Stromal cell of bone marrow (primary cell): ENCODE measurements around the gene KLB.
A peak's percentile ranks its signal among the peaks of the same experiment; 100 is the strongest.
"Not testable (repeated sequence)": the region's sequence is repeated elsewhere in the genome, so short reads cannot be mapped to it uniquely, and the experiment has no call there.

Experiments used
- DNase-seq: peaks from one replicate; pipeline ENCODE4 v3.0.0-alpha.2; 2012; ENCODE audit warnings: low read depth

Gene KLB

DNA sequence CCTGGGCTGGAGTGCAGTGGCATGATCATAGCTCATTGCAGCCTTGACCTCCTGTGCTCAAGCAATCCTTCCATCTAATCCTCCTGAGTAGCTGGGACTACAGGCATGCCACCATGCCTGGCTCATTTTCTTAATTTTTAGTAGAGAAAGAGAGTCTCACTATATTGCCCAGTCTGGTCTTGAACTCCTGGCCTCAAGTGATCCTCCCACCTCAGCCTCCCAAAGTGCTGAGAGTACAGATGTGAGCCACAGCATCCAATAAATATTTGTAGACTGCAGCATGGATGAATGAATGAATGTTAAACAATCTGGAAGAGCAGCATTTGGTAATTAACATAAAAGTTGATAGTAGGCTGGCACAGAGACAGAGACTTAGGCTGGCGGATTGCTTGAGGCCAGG lies 20.0 kb downstream of the KLB start:
- DNase-seq, result no peak

DNA sequence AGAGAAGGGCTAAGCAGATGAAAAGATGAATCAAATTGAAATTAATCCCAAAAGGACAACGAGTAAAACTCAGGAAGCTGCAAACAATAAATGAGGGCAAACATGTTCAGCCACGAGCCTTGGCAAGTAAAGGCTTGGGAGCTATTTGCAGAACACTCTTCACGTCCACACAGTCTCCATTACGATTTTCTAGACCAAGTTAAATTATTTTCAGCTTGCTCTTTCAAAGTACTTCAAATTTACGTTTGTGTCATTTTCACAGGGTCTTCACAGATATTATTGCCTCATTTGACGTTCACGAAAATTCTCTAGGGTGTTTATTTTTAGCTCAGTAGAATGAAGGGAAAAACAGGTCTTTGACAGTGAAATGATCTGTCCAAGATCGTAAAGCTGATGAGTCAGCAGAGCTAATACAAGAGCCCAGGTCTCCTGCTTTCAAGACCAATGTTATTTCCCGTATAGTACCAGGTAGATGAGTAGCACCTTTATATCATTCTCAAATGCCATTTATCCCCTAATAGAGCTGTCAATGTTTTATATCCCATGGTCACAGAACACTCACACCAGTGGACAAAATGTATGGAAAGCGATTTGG lies 20.9 kb downstream of the KLB start:
- DNase-seq, result no peak

DNA sequence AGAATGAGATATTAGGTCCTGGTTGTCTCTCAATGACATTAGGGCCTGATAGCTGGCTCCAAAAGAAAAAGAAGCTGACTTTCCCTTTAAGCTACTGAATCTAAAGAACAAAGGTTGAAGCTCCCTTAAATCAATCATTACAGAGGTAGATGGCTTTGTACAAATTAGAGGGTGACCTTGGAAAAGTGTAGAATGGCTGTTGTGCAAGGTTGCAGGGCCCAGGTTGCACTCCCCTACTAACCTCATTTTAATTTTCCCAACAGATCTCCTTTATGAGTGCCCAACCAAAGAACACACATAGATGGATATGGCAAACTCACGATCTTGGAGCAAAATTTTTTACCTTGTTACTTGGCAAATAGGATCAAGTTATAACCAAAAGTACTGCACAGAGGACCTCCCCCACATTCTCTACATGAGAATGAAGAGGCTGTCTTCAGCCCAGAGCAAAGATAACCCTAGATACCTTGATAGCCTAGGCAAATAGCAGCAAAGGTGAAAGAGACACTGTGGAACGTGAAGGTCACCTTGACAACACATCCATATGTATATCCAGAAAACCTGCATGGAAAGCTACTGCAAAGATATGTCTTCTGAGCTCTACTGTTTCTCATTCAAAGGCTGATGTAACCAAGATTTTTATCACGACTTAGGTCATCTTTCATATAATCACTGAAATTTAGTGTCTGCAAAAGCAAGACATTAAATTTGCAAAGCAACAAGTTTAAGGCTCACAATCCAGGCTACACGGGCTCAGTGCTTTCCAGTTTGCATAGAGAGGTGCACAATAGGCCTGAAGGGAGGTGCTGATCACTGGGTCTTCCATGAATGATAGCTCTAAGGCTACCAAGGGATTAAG lies 23.0 kb downstream of the KLB start:
- no peak for DNase-seq

DNA sequence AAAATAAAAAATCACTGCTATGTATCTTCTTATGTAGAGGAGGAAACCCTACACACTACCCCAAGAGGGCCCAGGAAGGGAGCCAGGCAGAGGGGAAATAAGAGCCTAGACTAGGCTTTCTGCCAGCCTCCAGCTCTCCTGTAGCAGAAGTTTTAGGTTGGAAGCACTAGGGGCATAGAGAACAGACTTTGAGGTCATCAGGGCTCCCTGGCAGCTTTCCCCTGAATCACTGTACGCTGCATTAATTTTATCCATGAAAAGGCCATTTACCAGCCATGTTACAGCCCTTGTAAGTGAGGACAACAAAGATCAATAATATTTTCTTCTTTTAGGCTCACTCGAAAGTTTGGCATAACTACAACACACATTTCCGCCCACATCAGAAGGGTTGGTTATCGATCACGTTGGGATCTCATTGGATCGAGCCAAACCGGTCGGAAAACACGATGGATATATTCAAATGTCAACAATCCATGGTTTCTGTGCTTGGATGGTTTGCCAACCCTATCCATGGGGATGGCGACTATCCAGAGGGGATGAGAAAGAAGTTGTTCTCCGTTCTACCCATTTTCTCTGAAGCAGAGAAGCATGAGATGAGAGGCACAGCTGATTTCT lies 27.3 kb downstream of the KLB start:
- DNase-seq, result no peak

DNA sequence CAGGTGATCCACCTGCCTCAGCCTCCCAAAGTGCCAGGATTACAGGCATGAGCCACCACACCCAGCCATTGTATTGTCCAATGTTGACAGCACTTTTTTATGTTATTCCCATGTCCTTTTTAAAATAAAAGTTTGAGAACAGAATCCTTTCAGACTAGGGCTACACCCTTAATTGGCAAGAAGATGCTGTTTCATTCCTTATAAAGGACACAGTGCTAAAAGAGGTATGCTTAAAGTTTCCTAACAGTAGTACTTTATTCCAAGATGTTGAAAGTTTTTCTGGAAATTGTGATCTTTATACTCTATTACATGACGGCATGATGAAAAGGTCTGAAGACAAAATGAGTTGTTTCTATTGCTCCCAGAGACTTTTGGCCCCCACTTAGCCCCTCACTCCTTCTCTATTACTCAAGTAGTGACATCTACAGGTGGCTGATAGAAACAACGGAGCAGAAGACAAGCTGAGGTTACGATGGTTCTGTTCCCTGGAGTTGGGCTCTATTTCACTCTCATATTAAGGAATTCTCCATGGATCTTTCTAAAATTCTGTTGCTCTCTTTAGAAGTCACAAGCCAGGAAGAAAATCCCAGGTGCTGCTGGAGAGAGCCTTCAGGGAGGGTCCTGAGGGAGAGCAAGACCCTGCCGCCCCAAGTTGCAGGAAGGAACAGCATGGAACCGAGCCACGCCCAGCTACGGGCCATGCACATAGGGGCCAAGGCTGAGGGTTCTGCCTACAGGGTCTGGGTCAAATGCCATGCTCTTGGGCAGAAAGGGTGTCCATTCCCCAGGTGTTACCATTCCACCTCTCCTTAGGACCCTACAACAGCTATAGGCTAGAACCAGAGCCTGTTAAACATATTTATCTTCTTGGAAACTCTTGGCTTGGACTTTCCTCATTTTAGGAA lies 29.2 kb downstream of the KLB start:
- no peak for DNase-seq

DNA sequence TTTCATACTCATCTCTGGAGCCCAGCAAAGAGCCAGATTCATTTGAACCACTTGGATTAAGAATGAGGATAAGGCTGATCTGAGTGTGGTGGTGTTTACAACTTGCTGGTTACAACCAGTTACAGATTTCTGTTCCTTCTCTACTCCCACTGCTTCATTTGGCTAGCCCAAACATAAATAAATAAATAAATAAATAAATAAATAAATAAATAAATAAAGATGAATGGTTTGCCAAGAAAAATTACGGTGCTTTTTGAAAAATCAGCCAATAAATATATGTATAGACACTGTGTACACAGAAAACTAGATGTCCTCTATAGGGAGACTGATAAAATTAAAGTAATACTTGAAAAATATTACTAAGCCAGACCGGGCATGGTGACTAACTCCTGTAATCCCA lies 34.9 kb downstream of the KLB start:
- DNase-seq, result no peak

DNA sequence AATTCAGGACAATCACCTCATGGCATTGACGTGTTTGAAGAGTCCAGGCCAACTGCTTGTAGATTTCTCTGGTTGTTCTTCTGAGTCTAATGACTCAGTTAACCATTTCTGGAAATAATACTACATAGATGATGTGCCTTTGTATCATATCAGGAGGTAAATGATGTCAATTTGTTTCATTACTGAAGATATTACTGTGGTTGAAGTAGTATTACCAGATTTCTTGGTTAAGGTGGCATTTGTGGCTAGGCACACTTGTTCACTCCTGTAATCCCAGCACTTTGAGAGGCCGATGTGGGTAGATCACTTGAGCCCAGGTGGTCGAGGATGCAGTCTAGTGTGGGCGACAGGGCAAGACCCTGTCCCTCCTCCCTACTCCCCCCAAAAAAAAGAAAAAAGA lies 36.3 kb downstream of the KLB start:
- no peak for DNase-seq

DNA sequence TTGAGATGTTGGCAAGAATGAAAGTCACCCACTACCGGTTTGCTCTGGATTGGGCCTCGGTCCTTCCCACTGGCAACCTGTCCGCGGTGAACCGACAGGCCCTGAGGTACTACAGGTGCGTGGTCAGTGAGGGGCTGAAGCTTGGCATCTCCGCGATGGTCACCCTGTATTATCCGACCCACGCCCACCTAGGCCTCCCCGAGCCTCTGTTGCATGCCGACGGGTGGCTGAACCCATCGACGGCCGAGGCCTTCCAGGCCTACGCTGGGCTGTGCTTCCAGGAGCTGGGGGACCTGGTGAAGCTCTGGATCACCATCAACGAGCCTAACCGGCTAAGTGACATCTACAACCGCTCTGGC lies 39.7 kb downstream of the KLB start:
- DNase-seq, result no peak

DNA sequence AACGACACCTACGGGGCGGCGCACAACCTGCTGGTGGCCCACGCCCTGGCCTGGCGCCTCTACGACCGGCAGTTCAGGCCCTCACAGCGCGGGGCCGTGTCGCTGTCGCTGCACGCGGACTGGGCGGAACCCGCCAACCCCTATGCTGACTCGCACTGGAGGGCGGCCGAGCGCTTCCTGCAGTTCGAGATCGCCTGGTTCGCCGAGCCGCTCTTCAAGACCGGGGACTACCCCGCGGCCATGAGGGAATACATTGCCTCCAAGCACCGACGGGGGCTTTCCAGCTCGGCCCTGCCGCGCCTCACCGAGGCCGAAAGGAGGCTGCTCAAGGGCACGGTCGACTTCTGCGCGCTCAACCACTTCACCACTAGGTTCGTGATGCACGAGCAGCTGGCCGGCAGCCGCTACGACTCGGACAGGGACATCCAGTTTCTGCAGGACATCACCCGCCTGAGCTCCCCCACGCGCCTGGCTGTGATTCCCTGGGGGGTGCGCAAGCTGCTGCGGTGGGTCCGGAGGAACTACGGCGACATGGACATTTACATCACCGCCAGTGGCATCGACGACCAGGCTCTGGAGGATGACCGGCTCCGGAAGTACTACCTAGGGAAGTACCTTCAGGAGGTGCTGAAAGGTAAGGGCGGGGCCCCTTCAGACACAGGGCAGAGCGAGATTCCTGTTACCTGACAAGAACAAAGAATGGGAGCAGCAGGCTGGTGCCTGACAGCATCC lies 40.3 kb downstream of the KLB start:
- DNase-seq, result peak; percentile 14

DNA sequence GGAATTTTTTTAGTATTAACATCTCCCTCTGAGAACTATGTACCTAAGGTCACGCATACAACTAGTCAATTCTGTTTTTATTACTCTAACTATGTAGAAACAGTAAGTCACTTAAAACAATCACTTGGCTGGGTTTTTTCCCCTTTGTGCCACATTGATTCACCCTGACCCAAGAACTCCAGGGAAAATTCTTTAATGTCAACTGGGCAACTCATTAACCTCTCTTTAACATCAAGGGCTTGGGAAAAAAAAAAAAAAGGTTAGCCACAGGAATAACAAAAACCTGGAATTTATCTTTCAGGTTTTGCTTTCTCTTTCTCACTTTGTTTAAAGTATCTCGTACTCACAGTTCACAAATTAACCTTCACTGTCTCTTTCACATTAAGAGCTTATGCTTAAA lies 43.9 kb downstream of the KLB start:
- DNase-seq, result no peak

DNA sequence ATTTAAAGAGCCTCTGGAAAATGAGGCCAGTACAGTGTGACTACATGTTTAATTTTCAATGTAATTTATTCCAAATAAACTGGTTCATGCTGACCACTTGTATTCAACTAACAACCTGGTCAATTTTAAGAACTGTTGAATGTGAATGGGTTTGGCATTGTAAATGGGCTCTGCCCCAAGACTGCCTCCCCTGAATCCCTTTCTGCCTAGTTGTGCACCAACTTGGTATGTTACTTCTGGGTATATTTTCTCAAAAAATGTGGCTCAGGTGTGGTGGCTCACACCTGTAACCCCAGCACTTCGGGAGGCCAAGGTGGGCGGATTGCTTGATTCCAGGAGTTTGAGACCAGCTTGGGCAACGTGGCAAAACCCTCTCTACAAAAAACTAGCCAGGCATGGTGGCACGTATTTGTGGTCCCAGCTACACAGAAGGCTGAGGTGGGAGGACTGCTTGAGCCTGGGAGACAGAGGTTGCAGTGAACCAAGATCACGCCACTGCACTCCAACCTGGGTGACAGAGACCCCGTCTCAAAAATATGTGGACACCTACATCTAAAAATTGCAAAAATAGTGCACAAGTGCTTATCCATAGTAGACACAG lies 44.8 kb downstream of the KLB start:
- DNase-seq, result no peak

DNA sequence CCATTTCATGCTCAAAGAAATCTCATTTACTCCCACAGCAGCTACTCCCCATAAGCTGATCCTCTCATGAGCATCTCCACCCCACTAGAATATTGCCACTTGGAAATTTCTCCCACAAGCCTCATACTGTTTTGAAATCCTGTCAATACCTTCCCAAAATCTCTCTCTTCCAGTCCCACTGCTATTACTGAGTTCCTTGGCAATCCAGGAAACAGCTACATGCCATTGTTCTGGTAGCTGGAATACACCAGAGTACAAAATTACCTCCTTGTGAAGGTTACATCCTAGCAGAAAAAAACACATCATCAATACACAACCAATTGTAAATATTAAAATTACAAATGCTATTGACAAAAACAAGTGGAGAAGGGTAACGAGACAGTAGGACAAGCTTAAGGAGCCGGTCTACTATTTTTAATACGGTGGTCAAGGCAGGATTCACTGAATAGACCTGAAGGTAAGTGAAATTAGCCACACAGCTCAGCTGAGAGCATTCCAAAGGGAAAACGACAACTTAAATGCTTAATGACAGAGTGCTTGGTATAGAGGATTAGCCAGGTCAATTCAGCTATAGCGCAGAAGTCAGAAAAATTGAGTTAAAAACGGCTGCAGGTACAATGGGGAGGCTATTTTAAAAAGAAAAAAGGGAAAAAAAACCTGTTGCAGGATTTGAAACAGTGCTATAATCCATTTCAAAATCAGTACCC lies 45.6 kb downstream of the KLB start:
- DNase-seq, result no peak

DNA sequence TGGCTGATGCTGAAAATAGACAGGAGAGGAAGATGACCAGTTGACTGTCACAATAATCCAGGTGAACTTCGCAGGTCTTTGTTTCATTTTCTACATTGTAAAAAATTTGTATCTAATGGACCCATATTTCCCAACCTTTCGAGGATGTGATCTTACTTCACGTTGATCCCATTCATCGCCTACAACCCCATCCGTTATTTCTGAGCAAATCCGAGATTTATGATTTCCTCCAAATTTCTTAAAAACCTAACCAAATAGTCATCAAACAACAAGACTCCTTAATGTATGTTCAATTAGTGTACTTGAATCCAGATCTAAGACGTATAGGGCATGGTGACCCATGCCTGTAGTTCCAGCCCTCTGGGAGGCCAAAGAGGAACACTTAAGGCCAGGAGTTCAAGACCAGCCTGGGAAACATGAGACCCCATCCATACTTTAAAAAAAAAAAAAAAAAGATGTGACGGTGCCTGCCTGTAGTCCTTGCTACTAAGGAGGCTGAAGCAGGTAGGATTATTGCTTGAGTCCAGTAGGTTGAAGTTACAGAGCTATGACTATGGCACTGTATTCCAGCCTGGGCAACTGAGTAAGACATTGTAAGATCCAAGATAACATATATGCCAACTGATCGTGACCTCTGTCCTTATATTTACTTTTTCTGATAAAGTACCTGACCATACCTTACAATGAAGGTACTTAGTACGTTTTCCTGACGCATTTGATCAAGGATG lies 46.3 kb downstream of the KLB start:
- DNase-seq, result no peak

DNA sequence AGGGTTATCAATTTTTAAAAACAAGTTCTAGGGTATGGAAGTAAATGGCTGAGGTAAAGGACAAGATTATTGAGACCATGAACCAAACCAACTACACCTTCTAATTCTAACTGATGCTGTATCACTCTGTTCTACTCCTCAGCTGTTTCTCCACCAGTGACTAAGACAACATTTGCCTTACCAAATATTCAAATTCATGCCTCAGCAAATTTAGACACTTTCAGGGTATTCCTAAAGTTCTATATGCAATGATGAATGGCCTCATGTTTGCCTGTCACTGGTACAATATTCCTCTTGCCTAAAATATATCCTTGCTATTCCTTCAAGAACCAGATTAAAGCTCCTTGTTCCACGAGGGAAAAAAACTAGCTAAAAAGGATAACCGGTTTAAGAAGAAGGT lies 47.0 kb downstream of the KLB start:
- no peak for DNase-seq

DNA sequence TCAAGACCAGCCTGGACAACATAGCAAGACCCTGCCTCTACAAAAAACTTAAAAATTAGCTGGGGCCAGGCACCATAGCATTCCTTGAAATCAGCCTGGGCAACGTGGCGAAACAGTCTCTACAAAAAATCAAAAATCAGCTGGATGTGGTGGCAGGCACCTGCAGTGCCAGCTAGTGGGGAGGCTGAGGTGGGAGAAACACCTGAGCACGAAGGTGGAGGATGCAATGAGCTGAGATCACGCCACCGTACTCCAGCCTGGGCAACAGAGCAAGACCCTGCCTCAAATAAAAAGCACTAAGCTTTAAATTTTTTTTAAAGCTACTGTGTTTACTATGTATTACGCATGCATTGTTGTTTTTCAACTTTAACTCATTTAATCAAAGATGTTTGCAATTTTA lies 48.8 kb downstream of the KLB start:
- no peak for DNase-seq

DNA sequence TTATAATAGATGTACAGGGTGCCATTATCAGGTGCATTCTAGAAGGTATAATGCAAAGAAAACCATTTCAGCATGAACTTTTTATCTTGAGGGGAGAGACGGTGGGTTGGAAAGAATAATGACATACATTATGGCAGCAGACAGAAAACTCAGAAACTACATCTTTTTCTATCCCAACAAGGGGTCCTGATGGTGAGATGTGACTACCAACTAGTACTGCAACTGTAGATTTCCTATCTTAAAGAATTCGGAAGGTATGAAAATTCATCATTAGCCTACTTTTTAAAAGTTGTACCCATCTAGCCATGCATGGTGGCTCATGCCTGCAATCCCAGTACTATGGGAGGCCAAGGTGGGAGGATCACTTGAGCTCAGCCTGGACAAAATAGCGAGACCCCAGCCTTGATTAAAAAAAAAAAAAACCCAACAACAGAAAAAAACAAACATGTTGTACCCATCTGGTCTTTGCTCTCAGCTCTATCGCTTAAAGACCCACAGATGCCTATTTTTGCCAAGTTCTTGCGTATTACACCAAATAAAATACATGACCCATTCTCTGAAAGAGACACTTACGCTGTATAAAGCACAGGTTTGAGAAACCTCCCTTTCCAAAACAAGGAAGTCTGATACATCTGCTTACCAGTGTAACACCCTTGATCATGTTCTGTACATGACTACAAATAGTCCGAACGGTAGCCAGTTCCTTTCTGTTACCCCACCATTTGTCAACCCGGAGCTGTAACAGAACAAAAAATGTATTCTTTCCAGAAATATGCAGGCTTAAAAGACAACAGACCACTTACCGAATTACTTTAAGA lies 50.4 kb downstream of the KLB start:
- no peak for DNase-seq

DNA sequence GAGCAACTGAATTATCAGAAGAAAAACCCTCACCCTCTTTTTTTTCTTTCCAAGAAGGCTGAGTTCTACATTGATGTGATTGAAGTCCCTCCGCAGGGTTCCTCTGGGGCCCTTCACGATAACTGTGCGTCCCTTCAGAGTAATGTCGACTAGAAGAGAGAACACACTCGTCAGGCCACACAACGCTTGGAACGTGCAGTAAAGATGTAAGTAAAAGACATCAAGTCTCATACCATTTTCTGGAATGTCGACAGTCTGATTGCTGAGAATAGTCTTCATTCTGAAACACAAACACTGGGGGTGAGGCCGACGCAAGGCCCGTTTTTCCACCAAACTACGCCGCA lies 51.4 kb downstream of the KLB start:
- DNase-seq, result not testable (repeated sequence)

DNA sequence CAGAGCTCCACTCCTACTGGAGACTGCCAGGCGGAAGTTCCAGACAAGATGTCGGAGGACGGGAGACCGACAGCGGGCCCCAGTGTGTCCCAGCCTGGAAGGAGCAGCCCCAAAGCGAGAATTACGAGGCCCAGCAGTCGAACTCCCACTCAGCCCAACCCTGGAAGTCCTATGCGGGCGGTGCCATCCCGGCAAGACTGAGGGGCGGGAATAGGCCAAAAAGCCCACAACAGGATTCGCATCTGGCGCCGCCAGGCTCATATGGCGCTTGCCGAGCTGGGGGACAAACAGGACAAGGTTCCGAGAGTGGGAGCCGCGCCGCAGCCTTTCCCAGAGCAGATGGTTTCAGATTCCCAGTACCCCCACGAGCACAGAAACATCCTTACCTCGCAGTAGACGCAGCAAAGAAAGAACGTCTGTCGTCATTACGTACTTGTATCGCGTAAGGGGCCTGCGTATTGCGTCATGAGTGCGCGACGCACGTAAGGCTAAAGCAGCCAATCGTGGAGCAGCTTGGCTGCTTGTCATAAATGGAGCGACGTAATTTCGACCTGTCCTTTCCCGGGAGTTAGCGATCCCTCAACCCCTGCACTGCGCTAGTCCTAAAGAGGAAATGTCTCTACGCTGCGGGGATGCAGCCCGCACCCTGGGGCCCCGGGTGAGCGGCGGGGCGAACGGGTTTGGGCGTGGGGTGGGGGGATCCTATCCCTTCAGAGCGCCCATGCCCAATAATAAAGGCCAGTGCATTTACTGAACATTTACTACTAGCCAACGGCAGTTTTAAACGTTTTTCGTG lies 52.0 kb downstream of the KLB start, which contains the start of the genes LIAS and RPL9:
Gene LIAS (plus strand): TSS at position 552 of the 796 bp plus-strand sequence. CDS start 62 bp downstream, at position 614.
Gene RPL9 (minus strand): TSS at position 418 of the 796 bp plus-strand sequence. CDS start 483 bp downstream, outside the sequence.
- DNase-seq, result peak; percentile 96
